ENCODE results near the gene OR10AD1. TPM values are rescaled to one million over a fixed set of nuclear protein-coding genes. Genes with fewer than 3 reads are reported as not detected.

Gene OR10AD1
- total and polyA plus RNA-seq, 9 of the 15 experiments (the other 6 are each of a cell fraction or from before 2014, with no cell fraction given): not detected

- no peak for DNase-seq (ENCODE audit: extremely low read depth in 1 of 4, low spot score in 3 of 4)
- H3K27me3 ChIP-seq (ENCODE audit: control insufficient read depth in 2 of 2, insufficient read depth in 2 of 2, low read length in 2 of 2): no peaks in the 10 kb centered on the region
- no peaks in the 10 kb centered on the region; the same call in 2 of the 3 replicates for H3K36me3 ChIP-seq (ENCODE audit: control insufficient read depth, insufficient read depth, low read length)
- in situ Hi-C loops (cut with MboI) (no loop called here), intact Hi-C loops (cut with micrococcal nuclease) (no loop called here)
- no peak for FAIRE-seq
- no peaks in the 10 kb centered on the region for H3K9me1 ChIP-seq (ENCODE audit: control insufficient read depth, insufficient read depth, low read length)
- ATAC-seq: no peak
- CTCF ChIA-PET (ENCODE audit: low intra/inter-chr PET ratio): no interaction called here
- no peak overlapping the region for H3K9ac ChIP-seq (ENCODE audit: insufficient read depth in 1 of 2, low read depth in 2 of 2, low read length in 2 of 2)
- no peaks in the 10 kb centered on the region for H4K20me1 ChIP-seq (replicated peaks; ENCODE audit: control insufficient read depth, insufficient read depth, low read length)
- POLR2A ChIA-PET: interaction anchor here (1.0 to 1.1 kb wide), 2 partner anchors 10 to 11 kb away, joined by 3 read pairs; no protein-coding TSS in a partner anchor
- H2AFZ ChIP-seq (ENCODE audit: low read depth, low read length): no peak overlapping the region
- 85% methylated on average over 3 of the region's 3 CpGs for WGBS (ENCODE audit: insufficient coverage, low coverage, missing lambda C conversion rate)
- H3K27ac ChIP-seq (ENCODE audit: extremely low read depth, low read depth, low read length): no peak overlapping the region
- BruUV-seq (replicated peaks): no TSS peak
- no peak overlapping the region for H3K4me2 ChIP-seq (ENCODE audit: insufficient read depth, low read length)
- H3K4me3 ChIP-seq: no peak overlapping the region
- H3K4me1 ChIP-seq (replicated peaks in 1 of 2; ENCODE audit: control insufficient read depth in 2 of 2, insufficient read depth in 2 of 2, low read length in 2 of 2): peaks cover 4 to 9% of the 10 kb centered on the region in 2 experiments; a peak in 3 of 5 replicates
- TF ChIP-seq ZEB2 (IDR thresholded peaks at IDR 0.05) (no peak), PRDM10 (IDR thresholded peaks at IDR 0.05; ENCODE audit: partially characterized antibody) (no peak), HMGXB4 (CRISPR knock-in tag; IDR thresholded peaks at IDR 0.05) (no peak), RBM25 (IDR thresholded peaks at IDR 0.05; ENCODE audit: low read depth, low read length, severe bottlenecking) (no peak), MEF2A (IDR thresholded peaks at IDR 0.05; ENCODE audit: control insufficient read depth, low read depth, low read length) (no peak), SRSF1 (IDR thresholded peaks at IDR 0.05; ENCODE audit: low read depth, low read length) (no peak)
- TF ChIP-seq, protein P1, sequence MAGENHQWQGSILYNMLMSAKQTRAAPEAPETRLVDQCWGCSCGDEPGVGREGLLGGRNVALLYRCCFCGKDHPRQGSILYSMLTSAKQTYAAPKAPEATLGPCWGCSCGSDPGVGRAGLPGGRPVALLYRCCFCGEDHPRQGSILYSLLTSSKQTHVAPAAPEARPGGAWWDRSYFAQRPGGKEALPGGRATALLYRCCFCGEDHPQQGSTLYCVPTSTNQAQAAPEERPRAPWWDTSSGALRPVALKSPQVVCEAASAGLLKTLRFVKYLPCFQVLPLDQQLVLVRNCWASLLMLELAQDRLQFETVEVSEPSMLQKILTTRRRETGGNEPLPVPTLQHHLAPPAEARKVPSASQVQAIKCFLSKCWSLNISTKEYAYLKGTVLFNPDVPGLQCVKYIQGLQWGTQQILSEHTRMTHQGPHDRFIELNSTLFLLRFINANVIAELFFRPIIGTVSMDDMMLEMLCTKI (IDR thresholded peaks at IDR 0.05; ENCODE audit: partially characterized antibody): no peak
- peaks cover 22% of the 10 kb centered on the region for H3K79me2 ChIP-seq (ENCODE audit: control insufficient read depth, insufficient read depth, low read length)
- H3K9me3 ChIP-seq (replicated peaks; ENCODE audit: control insufficient read depth, insufficient read depth, low read depth, low read length): peaks cover 9% of the 10 kb centered on the region
Measured at GRCh38 chr12:48201091-48201490, 2.0 kb downstream of the OR10AD1 start.

Measured in K562 (cell line).